GM18519 (cell line): ENCODE measurements around the gene ROBO1.
"Not testable (repeated sequence)": the region's sequence is repeated elsewhere in the genome, so short reads cannot be mapped to it uniquely, and the experiment has no call there.

Experiments
- ATAC-seq: cut with Tn5 transposase; IDR thresholded peaks from one replicate; pipeline ENCODE4 v1.9.1; 2021; ENCODE audit warnings: mild to moderate bottlenecking, moderate library complexity; ENCODE audit not compliant: unreplicated experiment, low FRiP score

The ROBO1 gene

GRCh38 chr3:79560698-79561097, 207.1 kb downstream of the ROBO1 start:
- no peak for ATAC-seq

- ATAC-seq, result no peak
Observed at GRCh38 chr3:79558943-79559342, 208.9 kb downstream of the ROBO1 start.

DNA sequence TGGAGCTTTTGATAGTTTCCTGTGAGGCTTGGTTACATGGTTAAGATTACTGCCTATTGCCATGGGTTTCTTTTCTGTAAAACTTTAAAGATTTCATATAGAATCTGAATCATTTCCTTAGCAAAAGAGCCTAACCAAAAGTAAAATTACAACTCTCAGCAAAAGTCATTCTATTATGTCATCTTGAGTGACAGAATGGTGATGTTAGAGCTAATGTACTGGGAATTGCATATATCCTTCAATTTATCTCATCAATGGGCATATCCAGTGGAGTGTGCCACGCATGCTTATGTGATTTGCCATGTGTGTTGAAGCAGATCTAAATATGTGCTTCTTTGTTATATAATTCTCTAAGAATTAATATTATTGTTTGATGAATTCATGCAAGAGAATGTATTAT, 212.1 kb downstream of the ROBO1 start:
- ATAC-seq, result no peak

- ATAC-seq, result no peak
Observed at GRCh38 chr3:79551997-79552396, 215.8 kb downstream of the ROBO1 start.

DNA sequence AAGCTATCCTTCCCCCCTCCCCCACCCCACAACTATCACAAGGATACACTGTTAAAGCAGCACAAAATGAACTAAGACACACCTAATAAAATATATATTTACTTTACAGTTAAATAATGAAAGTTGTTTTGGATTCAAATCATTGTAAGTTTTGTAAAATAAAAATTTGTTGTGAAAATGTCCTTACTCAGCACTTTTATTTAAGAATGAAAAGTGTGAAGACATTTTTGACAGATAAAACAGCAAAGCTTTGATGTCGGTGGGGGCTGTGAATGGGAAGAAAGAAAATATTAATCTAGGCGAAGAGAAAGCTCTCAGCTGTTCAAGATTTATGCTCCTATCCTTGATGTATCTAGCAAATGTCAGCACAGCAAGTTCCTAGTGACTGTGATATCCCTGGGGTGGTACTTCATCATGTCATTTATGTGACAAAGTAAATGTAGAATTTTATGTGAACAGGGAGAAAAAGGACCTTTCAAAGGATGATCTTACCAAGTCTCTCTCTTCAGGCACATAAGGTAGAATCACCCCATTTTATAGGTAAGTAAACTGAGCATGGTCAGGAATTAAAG, 216.4 kb downstream of the ROBO1 start:
- no peak for ATAC-seq

DNA sequence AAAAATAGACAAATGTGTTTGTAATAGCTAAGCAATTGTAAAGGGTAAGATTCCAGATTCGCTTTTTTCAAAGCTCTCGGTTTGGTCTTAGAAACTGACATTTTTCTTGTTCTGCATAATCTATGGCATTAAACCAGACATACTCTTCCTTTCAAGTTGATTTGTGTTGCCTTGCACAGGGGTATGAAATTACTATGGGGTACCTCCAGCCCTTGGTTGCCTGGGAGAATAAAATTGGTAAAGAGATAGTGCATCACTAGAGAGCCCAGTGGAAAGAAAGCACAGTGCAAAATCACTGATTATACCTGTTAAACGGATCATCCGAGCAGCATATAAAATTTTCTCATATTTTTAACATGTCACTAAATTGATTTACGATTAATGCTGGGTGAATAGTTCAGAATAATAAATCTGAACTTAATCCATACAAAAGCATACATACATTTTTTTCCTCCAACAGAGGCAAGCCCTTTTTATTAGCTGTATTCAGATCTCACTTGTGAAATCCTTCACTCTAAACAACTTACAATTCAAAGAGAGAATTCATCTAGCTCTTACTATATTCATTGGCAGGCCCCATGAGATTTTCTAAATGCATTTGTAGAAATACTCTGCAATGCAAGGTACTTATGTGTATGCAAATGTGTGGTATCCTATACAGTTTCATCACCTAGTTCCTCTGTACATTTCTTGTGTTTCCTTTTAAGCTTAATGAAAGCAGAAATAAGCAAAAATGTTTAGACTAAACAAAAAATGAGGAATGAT, 224.4 kb downstream of the ROBO1 start:
- ATAC-seq, result no peak

DNA sequence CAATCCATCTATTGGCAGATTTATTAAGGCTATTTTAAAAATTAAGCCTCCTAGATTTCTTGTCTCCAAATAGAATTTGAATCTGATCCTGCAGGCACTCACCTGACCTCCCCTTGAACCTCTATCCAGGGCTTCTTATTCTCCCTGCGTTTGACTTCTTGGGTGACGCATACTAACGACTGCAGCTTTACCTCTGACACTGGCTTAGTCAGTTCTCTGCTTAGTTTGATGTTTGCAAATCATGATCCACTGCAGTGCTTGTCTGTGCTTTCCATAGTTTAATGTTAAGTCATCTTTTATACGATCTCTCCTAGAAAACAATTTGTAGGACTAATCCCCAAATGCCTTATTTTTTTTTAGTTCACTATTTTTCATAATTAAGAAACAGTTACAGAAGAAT, 233.1 kb downstream of the ROBO1 start:
- no peak for ATAC-seq

DNA sequence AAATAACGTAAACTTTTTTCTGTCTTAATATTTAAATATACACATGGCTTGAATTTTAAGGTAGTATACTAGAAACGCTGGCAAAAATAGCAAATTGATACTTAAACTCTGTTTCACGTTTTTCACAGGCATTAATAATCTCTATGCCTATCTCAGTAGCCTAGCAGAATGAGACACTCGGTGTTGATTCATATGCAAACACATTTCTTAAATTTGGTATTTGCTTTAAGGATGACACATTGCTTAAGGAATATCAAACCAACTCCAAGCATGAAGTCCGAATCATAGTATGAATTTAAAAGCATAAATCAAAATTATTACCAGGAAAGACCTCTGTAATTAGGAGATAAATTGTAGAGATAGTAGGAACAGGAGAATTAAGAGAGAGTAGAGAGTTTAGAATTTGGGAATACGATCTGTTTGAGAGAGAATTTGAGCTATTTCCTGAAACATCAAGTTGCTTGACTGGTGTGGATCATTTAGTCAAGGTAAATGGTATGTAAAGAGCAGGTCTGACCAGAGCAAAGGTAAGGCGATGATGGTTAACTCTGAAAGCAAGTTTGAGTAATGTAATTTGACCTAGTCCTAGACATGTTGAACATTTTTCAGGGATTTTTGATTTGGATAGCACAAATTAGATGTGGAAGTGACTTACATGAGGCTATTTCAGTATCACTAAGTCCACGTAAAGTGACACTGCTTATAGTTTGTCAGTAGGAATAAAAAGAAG, 236.1 kb downstream of the ROBO1 start:
- ATAC-seq, result no peak

DNA sequence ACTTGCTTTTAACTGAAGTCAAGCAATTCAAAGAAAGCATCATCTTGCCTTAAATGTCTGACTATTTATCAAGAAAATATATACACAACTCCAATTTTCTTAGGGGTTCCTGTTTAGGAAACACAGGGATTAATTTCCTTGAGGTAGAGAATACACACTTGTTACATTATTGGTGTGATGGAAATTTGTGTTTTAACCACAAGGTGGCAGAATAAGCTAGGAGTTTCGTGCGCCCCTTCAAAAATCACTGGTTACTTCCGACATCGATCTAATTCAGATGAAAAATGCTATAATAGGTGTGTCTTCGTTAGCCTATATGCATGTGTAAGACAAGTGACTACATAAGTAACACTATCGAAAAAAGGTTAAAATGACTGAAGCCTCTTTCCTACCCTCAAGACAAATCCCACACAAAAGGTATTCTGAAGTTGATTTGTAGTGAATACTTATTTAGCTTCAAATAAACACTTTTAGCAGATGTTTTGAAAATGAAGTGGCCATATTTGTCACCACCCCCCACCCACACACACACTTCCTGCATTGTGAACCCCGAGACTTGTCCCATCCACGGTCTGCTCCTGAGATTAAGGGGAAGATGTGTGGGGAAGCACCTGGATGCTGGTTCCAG, 246.5 kb downstream of the ROBO1 start:
- ATAC-seq, result peak; percentile 76

DNA sequence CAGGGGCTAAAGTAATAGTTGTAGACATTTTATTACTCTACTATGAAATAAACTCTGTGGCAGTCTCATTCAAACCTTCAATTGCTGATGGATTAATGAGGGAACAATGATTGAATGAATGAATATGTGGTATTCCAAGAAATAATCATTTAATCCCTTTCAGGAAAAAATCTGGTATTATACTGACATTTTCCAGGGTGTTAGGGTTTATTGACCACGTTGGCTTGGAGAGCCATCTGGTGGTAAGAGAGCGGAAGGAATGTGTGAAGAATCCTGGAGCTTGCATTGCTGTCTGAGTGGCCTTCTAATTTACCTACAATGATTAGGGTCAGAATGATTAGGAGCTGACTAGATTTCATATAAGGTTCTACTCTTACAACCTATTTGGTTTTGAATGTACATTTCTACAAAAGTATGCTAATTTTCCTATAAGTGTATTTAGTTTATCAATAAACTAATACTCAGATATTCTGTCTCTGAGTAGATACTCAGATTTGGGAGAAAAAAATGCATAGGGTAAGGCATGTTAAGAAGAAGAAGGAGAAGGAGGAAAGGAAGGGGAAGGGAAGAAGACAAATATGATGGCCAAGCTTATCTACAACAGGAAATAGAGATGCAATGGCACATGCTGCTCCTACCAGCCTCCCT, 249.9 kb downstream of the ROBO1 start:
- ATAC-seq, result no peak

- no peak for ATAC-seq
Observed at GRCh38 chr3:79516795-79517194, 251.0 kb downstream of the ROBO1 start.

DNA sequence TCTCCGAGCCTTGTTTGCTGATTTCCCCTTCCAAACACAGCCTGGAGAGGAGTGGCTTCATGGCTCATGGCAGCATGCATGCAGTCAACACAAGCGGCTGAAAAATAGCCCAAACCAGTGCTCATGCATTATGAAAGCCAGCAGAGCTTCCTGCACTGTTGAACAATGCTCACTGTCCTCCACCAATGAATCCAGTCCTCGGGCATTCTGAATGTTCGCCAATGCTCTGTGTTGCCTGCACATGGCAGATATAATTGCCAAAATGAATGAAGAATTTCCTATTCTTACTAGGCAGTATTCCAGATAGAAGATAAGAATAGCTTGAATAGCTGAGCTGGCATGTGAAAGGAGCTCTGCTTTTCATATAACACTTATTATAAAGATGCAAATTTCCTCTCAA, 252.7 kb downstream of the ROBO1 start:
- no peak for ATAC-seq

DNA sequence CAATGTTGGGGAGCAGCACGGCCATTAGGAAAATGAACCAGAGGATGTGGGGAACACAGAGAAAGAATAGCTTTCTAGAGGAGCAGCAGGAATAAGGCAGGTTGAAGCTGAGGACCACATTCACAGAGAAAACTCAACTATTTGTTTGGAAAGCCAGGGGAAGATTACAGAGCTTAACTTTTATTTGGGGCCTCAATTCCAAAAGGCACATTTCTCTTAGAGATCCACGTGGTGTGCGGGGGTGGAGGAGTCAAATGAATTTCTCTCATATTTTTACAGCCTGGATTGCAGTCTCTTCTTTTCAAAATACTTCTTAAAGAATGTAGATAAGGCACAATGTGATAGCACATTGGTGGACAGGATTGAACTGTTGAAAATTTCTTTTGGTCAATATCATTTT, 253.7 kb downstream of the ROBO1 start:
- no peak for ATAC-seq

DNA sequence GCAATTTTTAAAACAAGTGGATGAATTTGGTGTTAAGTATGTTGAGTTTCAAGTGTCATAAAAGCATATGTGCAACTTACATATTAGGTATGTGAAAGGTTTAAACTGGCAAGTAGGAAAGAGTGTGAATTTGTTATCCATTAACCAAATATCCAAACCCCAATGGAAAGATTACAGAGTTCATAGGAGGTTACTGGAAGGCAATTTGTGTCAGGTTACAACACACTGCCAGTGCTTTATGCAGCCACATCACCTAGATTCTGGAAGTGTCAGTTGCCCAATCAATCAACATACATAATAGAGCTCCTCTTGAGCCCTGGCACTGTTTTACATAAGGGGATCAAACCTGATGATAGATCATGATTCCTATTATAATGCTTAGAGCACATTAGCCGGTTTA, 261.0 kb downstream of the ROBO1 start:
- ATAC-seq, result no peak

GRCh38 chr3:79502216-79502681, 265.5 kb downstream of the ROBO1 start:
- ATAC-seq, result not testable (repeated sequence)

- no peak for ATAC-seq
Observed at GRCh38 chr3:79497447-79498111, 270.2 kb downstream of the ROBO1 start.

- no peak for ATAC-seq
Observed at GRCh38 chr3:79491029-79491641, 276.7 kb downstream of the ROBO1 start.

- ATAC-seq, result no peak
Observed at GRCh38 chr3:79490165-79491028, 277.4 kb downstream of the ROBO1 start.

DNA sequence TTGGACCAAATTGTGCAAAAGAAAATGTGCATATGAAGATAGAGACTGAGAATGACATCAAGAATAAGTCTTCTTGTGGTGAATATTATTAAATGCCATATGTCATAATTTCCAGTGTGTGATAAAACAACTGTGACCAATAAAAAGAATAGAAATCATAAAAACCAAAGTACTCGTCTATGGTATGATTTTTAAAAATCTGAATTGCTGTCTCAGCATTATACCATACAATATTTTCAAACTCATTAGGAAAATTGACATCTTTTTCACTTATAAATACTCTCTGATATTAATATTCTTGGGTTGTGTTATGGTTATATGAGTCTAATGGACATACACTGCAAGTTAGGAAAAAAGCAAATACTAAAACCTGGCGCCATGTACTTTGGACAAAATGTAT, 279.4 kb downstream of the ROBO1 start:
- no peak for ATAC-seq
